ENCODE measurements around the gene DDX24. TPM values are rescaled to one million over a fixed set of nuclear protein-coding genes. Genes with fewer than 3 reads are reported as not detected.

DDX24 gene
- total RNA-seq, 1 experiment from 2014 or later, result 190 TPM

DNA sequence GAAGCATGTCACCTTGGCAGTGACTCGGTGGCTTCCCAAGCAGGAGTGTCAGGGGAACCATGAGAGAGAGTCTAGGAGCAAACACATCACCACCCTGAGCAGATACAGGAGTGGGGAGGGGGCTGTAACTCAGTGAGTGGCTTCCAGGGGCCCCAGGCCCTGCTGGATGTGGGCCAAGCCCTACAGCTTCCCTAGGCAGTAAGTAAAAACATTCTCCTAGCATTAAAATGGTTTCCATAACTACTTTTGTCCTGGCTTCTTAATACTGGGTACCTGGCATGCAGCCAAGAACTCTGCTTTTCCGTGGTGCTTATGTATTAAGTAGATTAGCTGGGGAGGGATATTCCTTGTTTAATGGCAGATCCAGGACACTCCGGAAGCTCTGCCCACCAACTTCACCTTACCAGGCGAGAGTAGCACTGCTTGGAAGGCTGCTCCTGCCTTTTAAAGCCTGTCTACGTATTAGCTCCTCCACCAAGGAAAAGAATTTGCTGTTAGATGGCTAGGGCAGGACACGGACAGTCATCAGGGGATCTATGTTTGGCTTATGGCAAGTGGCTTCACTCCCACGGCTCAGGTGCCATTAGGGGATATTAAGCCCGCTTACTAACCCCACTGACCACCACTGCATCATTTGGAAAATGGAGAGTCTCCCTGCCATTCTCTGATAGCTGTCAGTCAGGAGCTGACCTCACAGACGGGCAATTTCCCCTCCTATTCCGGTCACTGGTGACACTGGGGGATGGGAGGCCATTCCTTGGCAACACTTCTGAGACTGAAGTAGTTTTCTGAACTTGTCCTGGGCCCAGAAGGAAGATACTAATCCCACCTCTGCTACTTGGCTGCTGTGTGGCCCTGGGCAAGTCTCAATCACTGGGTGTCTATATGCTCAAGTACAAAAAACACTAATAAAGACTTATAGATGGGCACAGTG, 32.0 kb downstream of the DDX24 start:
- no peak for DNase-seq
- Mint-ChIP-seq H3K9me3 (ENCODE audit: low read depth, unreplicated experiment) (no peaks in the 10 kb centered on the region), H3K4me1 (ENCODE audit: low read depth, unreplicated experiment) (no peaks in the 10 kb centered on the region), H3K27me3 (ENCODE audit: unreplicated experiment) (no peaks in the 10 kb centered on the region), H3K4me3 (ENCODE audit: low read depth, unreplicated experiment) (no peak overlapping the region), H3K36me3 (ENCODE audit: insufficient read depth, unreplicated experiment) (peaks cover 64% of the 10 kb centered on the region), H3K27ac (ENCODE audit: unreplicated experiment) (no peak overlapping the region)
- CTCF ChIA-PET, result no interaction called here
- intact Hi-C loops (cut with micrococcal nuclease; ENCODE audit: unreplicated experiment), result no loop called here
- TF ChIP-seq, protein P1, sequence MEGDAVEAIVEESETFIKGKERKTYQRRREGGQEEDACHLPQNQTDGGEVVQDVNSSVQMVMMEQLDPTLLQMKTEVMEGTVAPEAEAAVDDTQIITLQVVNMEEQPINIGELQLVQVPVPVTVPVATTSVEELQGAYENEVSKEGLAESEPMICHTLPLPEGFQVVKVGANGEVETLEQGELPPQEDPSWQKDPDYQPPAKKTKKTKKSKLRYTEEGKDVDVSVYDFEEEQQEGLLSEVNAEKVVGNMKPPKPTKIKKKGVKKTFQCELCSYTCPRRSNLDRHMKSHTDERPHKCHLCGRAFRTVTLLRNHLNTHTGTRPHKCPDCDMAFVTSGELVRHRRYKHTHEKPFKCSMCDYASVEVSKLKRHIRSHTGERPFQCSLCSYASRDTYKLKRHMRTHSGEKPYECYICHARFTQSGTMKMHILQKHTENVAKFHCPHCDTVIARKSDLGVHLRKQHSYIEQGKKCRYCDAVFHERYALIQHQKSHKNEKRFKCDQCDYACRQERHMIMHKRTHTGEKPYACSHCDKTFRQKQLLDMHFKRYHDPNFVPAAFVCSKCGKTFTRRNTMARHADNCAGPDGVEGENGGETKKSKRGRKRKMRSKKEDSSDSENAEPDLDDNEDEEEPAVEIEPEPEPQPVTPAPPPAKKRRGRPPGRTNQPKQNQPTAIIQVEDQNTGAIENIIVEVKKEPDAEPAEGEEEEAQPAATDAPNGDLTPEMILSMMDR (IDR thresholded peaks at IDR 0.05; ENCODE audit: unreplicated experiment), result no peak
- no TSS peak for BruUV-seq (replicated peaks)

DNA sequence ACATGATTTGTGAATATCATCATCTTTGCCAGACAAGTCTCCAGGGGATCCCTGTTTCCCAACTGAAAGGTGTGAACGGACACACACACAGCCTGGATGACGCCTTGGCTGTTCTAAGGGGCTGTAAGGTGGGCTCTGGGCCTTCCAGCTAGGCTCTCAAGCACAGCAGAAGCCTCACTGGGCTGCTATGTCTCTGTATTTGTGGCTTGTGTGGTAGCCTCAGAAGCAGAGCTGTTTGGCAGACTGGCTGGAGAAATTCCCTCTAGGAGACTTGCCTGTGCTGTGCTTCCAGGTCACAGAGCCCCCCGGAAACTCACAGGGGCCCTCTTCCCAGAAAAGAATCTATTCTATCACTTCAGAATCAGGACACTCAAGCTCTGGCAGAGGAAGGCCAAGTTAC, 33.4 kb downstream of the DDX24 start:
- Mint-ChIP-seq H3K27me3 (ENCODE audit: unreplicated experiment) (no peaks in the 10 kb centered on the region), H3K4me3 (ENCODE audit: low read depth, unreplicated experiment) (no peak overlapping the region), H3K36me3 (ENCODE audit: insufficient read depth, unreplicated experiment) (peaks cover 69% of the 10 kb centered on the region), H3K9me3 (ENCODE audit: low read depth, unreplicated experiment) (no peaks in the 10 kb centered on the region), H3K27ac (ENCODE audit: unreplicated experiment) (no peak overlapping the region), H3K4me1 (ENCODE audit: low read depth, unreplicated experiment) (no peaks in the 10 kb centered on the region)
- no peak for DNase-seq
- BruUV-seq (replicated peaks), result no TSS peak
- TF ChIP-seq, protein P1 (IDR thresholded peaks at IDR 0.05; ENCODE audit: unreplicated experiment), result no peak
- intact Hi-C loops (cut with micrococcal nuclease; ENCODE audit: unreplicated experiment), result no loop called here
- CTCF ChIA-PET, result no interaction called here

DNA sequence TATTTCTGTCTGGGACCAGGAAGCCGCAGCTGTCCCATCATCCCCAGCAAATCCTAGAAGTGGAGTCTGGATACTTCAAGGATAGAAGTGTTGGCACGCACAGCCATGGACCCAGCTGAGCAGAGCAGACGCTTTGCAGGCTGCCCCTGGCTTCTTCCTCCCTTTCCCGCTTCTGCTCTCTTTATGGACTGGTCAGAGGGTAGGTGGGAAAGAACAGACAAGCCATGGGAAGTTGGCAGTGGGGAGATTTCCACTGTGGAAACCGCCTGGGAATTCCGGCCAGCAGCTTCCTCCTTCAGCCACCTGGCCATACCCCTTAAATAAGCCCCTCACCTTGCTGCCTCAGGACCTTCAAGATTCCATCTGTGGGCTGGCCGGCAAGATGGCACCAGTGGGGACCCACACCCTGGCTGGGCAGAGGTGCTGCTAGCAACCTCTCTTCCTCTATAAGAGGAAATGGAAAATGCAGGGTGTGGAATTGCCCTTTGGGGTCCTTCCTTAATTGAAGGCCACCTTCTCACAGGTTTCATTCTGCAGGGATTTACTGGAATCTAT, 34.2 kb downstream of the DDX24 start:
- TF ChIP-seq, protein P1 (IDR thresholded peaks at IDR 0.05; ENCODE audit: unreplicated experiment), result no peak
- H3K4me3 Mint-ChIP-seq (ENCODE audit: low read depth, unreplicated experiment), result no peak overlapping the region
- H3K9me3 Mint-ChIP-seq (ENCODE audit: low read depth, unreplicated experiment), result no peaks in the 10 kb centered on the region
- no peak overlapping the region for H3K27ac Mint-ChIP-seq (ENCODE audit: unreplicated experiment)
- no peaks in the 10 kb centered on the region for H3K27me3 Mint-ChIP-seq (ENCODE audit: unreplicated experiment)
- no TSS peak for BruUV-seq (replicated peaks)
- H3K4me1 Mint-ChIP-seq (ENCODE audit: low read depth, unreplicated experiment), result no peaks in the 10 kb centered on the region
- peaks cover 67% of the 10 kb centered on the region for H3K36me3 Mint-ChIP-seq (ENCODE audit: insufficient read depth, unreplicated experiment)
- DNase-seq, result no peak
- CTCF ChIA-PET, result no interaction called here
- intact Hi-C loops (cut with micrococcal nuclease; ENCODE audit: unreplicated experiment), result no loop called here

DNA sequence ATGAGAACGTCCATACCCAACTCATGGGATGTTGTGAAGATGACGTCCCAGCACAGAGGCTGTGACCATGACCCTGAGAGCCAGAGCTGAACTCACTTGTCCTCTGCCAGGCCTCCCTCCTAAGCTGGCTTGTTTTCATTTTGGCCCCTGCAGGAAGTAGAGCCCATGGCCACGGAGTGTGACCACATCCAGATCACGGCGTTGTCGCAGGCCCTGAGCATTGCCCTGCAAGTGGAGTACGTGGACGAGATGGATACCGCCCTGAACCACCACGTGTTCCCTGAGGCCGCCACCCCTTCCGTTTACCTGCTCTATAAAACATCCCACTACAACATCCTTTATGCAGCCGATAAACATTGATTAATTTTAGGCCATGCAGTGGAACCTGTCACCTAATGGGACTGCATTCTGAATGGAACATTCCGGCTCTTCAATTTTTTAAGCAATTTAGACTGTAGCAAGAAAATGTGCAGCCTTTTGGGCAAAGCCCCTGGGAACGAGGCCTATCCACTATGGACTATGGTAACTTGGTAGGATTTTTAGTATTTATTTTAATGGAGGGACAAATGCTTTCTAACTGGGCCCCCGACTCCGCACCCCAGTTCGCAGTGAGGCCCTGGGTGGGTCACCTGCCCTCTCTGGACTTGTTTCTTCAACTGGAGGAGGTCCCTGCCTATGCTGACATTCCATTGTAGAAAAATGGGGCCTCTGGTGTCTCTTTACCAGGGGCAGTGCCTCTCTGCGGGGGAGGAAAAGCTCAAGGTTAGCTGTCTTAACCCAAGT, 35.2 kb downstream of the DDX24 start:
- BruUV-seq (replicated peaks), result no TSS peak
- Mint-ChIP-seq H3K36me3 (ENCODE audit: insufficient read depth, unreplicated experiment) (peaks cover 64% of the 10 kb centered on the region), H3K4me1 (ENCODE audit: low read depth, unreplicated experiment) (no peaks in the 10 kb centered on the region), H3K4me3 (ENCODE audit: low read depth, unreplicated experiment) (no peak overlapping the region), H3K9me3 (ENCODE audit: low read depth, unreplicated experiment) (no peaks in the 10 kb centered on the region), H3K27ac (ENCODE audit: unreplicated experiment) (no peak overlapping the region), H3K27me3 (ENCODE audit: unreplicated experiment) (no peaks in the 10 kb centered on the region)
- no peak for DNase-seq
- CTCF ChIA-PET, result no interaction called here
- TF ChIP-seq, protein P1 (IDR thresholded peaks at IDR 0.05; ENCODE audit: unreplicated experiment), result no peak
- intact Hi-C loops (cut with micrococcal nuclease; ENCODE audit: unreplicated experiment), result no loop called here

All from Calu3 (cell line).